ENCODE measurements around the gene RANBP10. TPM values are rescaled to one million over a fixed set of nuclear protein-coding genes. Genes with fewer than 3 reads are reported as not detected.
"Not testable (repeated sequence)": the region's sequence is repeated elsewhere in the genome, so short reads cannot be mapped to it uniquely, and the experiment has no call there.

RANBP10 gene
- total RNA-seq, 1 donor from 2014 or later, result 34.4 TPM

DNA sequence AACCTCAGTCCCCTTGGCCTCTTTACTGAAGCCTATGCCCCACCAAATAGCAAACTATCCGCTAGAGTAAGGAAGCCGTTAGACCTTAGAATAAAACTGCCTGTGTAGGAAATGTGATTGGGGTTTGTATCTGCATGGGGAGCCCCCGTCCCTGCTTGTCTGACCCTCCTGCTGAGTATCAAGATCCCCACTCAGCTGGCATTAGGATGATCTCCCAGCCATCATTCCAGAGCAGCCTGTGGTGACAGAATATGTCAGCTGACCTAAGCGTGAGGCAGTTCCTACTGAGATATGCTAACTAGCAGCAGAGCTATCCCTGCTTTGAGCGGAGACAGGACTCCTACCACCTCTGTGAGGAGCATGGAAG, 86.6 kb downstream of the RANBP10 start:
- intact Hi-C loops (cut with micrococcal nuclease), result loop anchor here (1.0 to 5.0 kb wide), 16 partner anchors 59 to 787 kb away; partner anchors contain the start of genes ACD, ATP6V0D1, CIAO2B and CTCF

DNA sequence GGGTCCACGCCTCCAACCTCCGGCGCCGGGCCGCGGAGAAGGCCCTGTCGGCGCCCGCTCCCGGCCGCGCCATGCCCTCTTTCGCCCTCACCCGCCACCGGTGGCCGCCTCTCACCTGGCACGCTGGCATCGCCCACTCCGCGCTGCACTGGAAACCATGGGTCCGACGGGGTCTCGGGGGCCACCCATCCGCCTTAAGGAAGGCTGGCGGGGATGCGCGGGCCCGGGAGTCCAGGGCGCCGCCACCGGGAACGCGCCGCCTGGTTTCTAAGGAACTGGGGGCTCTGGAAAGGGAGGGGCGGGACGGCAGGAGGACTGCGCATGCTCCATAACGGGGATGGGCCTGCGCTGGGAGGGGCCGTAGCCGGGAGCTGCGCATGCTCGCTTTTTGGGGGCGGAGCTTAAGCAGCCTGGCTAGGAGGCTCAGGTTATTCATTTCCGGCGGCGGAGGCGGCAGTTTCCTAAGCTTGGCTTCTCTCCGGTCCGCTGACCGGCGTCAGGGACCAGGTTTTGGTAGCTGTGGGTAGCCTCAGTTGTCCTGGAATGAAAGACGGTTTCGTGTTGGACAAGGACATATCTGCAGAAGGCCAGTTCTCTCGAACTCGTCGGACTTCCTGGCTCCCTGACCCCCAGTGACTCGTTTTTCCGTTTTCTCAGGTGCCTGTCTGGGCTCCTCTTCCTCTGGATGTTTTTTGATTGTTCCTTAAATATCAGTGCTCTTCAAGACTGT, 87.1 kb downstream of the RANBP10 start, which contains the start of gene GFOD2:
TSS of gene GFOD2 (minus strand) at position 269 of the 730 bp plus-strand sequence. CDS start 33,601 bp downstream, outside the sequence.
- intact Hi-C loops (cut with micrococcal nuclease), result loop anchor here (1.0 to 5.0 kb wide), 16 partner anchors 59 to 787 kb away; partner anchors contain the start of genes ACD, ATP6V0D1, CIAO2B and CTCF

- intact Hi-C loops (cut with micrococcal nuclease), result loop anchor here (1.0 to 5.0 kb wide), 16 partner anchors 58 to 786 kb away; partner anchors contain the start of genes ACD, ATP6V0D1, CIAO2B and CTCF
Observed at GRCh38 chr16:67718668-67719047, 87.7 kb downstream of the RANBP10 start.

- intact Hi-C loops (cut with micrococcal nuclease), result loop anchor here (5.0 kb wide), 2 partner anchors 371 to 784 kb away; partner anchors contain the start of genes CIAO2B and NFATC3
Observed at GRCh38 chr16:67716097-67716496, 90.3 kb downstream of the RANBP10 start.

GRCh38 chr16:67714522-67714921, 91.8 kb downstream of the RANBP10 start:
- intact Hi-C loops (cut with micrococcal nuclease), result no loop called here

GRCh38 chr16:67713647-67714273, 92.6 kb downstream of the RANBP10 start:
- intact Hi-C loops (cut with micrococcal nuclease), result no loop called here

DNA sequence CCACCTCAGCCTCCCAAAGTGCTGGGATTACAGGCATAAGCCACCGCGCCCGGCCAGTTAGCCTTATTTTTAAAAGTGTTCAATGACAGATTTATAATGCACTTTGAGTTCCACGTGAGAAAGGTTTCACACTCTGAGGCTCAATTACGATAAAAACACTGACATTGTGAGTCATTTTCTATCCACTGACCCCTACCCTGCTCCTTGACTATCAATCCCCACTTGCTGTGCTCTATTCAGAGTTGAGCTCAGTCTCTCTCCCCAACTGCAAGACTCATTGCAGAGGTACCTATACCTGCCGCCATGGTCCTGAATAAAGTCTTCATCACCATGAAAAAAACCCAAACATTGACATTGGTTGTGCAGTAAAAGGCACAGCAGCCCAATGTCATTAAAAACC, 95.8 kb downstream of the RANBP10 start:
- intact Hi-C loops (cut with micrococcal nuclease), result no loop called here

DNA sequence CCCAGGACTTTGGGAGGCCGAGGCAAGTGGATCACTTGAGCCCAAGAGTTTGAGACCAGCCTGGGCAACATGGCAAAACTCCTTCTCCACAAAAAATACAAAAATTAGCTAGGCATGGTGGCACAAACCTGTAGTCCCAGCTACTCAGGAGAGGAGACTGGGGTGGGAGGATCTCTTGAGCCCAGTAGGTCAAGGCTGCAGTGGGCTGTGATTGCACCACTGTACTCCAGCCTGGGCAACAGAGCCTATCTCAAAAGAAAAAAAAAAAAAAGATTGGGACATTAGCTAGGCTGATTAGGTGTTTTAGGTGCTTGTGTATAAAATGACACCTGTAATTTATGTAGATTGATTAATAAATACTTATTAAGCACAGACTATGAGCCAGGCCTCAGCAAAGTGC, 97.3 kb downstream of the RANBP10 start:
- intact Hi-C loops (cut with micrococcal nuclease), result no loop called here

- intact Hi-C loops (cut with micrococcal nuclease), result no loop called here
Observed at GRCh38 chr16:67708368-67708771, 98.0 kb downstream of the RANBP10 start.

DNA sequence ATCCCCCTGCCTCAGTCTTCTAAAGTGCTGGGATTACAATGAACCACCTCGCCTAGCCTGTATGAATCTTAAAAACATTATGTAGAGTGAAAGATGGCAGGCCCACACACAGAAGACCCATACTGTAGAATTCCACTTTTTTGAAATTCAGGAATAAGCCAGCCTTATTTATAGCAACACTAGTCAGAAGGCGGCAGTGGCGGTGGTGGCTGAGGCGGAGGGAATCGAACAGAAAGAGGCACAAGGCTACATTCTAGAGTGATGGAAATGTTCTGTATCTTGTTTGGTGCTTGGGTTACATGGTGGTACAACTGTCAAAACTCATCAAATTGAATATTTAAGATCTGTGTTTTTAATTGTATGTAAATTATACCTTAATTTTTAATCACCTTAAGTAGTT, 98.6 kb downstream of the RANBP10 start:
- intact Hi-C loops (cut with micrococcal nuclease), result no loop called here

DNA sequence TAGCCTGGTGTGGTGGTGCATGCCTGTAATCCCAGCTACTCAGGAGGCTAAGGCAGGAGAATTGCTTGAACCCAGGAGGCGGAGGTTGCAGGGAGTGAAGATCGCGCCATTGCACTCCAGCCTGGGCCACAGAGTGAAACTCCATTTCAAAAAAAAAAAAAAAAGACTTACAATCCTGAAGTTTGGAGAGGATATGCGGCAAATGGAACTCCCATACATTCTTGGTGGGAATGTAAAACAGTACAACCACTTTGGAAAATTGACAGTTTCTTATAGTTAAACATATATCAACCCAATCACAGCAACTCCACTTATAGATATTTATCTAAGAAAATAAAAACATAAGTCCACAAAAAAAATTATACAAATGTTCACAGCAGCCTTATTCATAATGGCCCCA, 99.2 kb downstream of the RANBP10 start:
- intact Hi-C loops (cut with micrococcal nuclease), result no loop called here

DNA sequence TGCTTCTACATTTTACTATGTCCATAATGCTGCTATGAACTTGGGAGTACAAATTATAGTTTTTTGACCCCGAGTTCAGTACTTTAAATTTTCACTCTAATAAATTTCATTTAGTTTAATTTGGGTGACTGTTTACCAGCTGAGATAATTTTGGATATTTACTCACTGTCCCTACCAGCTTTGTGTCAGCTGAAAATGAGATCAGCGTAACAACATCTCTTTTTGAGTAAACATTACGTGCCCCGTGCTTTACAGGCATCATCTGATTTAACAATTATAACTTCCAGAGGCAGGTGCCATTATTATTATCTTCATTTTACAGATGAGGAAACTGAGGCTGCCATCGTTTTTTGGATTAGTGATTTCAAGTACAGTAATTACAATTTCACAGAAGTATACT, 102.2 kb downstream of the RANBP10 start:
- intact Hi-C loops (cut with micrococcal nuclease), result loop anchor here (5.0 kb wide), 1 partner anchor 363 kb away; no protein-coding TSS in a partner anchor

DNA sequence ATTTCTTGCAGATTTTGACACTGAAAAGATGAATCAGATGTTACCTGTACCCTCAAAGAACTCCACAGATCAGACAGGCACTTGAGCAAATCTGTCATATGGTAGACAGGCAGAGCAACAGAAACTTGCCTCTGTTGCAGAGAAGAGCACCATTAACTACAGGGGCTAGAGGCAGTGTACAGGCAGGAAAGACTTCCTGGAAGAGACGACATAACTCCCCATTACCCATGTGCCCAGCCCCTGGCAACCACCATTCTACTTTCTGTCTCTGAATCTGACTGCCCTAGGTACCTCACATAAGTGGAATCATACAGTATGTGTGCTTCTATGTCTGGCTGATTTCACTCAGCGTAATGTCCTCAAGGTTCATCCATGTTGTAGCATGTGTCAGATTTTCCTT, 102.7 kb downstream of the RANBP10 start:
- intact Hi-C loops (cut with micrococcal nuclease), result loop anchor here (5.0 kb wide), 1 partner anchor 364 kb away; no protein-coding TSS in a partner anchor

GRCh38 chr16:67702130-67702529, 104.2 kb downstream of the RANBP10 start:
- intact Hi-C loops (cut with micrococcal nuclease), result loop anchor here (5.0 kb wide), 1 partner anchor 365 kb away; no protein-coding TSS in a partner anchor

- intact Hi-C loops (cut with micrococcal nuclease), result loop anchor here (5.0 kb wide), 1 partner anchor 366 kb away; no protein-coding TSS in a partner anchor
Observed at GRCh38 chr16:67701420-67701819, 104.9 kb downstream of the RANBP10 start.

DNA sequence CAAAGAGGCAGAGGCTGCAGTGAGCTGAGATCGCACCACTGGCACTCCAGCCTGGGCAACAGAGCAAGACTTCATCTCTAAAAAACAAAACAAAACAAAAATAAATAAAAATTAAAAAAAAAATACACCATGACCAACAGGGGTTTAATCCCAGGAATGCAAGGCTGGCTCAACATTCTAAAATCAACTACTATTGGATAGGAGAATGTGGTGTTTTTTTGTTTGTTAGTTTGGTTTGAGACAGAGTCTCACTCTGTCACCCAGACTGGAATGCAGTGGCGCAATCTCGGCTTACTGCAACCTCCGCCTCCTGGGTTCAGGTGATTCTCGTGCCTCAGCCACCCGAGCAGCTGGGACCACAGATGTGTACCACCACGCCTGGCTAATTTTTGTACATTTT, 107.1 kb downstream of the RANBP10 start:
- intact Hi-C loops (cut with micrococcal nuclease), result no loop called here

- intact Hi-C loops (cut with micrococcal nuclease), result no loop called here
Observed at GRCh38 chr16:67697422-67698185, 108.8 kb downstream of the RANBP10 start.

DNA sequence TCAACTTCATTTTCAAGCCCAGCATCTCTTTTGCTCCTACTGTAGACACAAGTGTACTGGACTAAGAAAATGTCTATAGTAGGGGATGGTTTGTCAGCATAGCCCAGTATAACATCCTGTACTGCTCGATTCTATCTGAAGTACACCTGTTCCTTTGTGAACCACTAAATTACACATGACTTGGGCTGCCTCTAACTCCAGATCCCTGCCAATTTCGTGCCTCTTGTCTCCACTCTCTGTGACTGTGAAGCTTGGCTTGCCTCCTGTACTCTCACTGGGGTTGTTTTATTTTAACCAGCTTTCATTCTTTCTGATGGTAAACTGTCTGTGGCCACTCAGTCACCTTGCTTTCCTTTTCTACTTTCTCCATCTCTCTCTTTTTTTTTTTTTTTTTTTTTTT, 111.7 kb downstream of the RANBP10 start:
- intact Hi-C loops (cut with micrococcal nuclease), result no loop called here

GRCh38 chr16:67693517-67694285, 112.7 kb downstream of the RANBP10 start:
- intact Hi-C loops (cut with micrococcal nuclease), result not testable (repeated sequence)

GRCh38 chr16:67685388-67686112, 120.8 kb downstream of the RANBP10 start:
- intact Hi-C loops (cut with micrococcal nuclease), result no loop called here
